GF-D8 (cell line): ENCODE data around the gene SCAANT1.

Experiments
- DNase-seq: peaks from one replicate; lab custom pipeline; 2025; lab: John Stamatoyannopoulos, UW

SCAANT1 gene

DNA sequence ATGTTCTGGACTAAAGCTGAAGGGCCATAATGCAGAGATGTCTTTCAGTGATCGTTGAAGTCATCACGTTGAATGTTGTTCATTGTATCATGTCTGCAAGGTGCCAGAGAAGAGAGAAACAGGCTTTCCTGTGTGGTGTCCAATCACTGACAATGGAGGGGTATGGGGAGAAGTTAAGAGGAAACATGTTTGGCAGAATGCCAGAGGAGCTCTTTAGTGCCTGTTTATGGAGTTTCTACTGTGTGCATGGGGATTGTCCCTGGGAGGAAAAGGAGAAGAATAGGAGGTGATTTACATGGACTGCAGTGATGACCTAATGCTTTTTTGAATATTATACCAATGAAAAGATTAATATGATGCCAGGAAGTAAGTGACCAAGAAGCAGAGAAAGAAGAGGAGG, 11.7 kb downstream of the SCAANT1 start:
- no peak for DNase-seq

DNA sequence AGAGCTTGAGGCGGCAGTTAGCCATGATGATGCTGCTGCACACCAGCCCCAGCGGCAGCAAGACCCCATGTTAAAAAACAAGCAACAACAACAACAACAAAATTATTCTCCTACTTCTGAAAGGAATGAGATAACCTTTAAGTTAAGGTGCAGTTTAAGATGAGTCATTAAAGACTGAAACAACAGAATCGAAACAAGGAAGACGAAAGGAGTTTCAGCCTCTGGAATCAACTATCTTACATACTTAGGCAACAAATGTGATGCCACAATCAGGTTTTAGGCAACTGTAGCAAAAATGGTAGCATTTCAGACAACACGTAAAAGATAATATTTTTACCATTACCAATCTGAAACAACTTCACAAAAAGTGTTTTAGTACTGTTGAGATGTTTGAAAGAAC, 12.2 kb downstream of the SCAANT1 start:
- DNase-seq: no peak

GRCh38 chr3:63896332-63897030, 15.7 kb downstream of the SCAANT1 start:
- no peak for DNase-seq

DNA sequence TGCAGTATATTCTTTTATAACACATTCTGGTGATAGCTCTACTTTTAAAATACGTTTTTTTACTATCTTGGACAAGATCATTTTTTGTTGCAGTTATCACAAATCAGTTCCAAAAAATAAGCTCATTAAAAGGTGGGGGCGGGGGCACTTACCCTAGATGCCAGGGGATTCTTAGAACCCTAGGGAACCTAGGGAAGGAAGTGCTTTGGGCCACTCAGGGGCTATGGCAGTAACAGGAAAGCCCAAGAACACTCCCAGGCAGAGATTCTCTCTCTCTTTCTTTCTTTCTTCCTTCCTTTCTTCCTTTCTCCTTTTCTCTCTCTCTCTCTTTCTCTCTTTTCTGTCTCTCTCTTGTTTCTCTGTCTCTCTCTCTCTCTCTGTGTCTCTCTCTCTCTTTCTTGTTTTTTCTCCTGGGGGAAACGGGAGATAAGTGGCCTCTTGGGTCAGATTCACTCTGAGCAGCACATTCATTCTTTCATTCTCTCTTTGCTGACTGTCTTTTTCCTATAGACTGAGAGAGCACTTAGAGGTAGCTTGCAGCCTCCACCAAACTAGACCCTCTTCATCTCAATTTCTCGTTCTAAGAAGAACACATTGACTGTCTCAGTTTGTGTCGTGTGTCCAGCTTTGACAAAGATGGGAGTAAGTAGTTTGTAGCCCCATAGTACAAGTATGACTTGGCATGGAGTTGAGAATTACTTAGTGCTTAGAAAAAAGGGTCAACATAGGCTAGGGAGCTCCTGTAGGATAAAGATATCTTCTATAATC, 16.6 kb downstream of the SCAANT1 start:
- no peak for DNase-seq

- DNase-seq: no peak
These were observed 19.3 kb downstream of the SCAANT1 start for GRCh38 chr3:63892773-63893352.

DNA sequence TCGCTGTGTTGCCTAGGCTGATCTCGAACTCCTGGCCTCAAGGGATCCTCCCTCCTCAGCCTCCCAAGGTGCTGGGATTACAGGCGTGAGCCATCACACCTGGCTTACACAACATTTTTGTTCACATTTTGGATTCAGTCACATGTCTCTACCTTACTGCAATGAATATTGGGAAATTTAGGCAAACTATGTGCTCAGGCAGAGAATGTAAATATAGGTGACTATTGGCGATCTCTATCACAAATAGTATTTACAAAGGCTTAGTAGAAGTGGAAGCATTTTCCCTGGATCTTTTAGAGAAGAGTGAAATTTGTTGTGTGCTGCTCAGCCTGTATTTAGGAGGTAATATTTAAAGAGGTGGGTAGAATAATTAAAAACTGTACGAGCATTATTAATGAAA, 20.7 kb downstream of the SCAANT1 start:
- DNase-seq: no peak

- DNase-seq: no peak
These were observed 25.3 kb downstream of the SCAANT1 start for GRCh38 chr3:63886858-63887257.

DNA sequence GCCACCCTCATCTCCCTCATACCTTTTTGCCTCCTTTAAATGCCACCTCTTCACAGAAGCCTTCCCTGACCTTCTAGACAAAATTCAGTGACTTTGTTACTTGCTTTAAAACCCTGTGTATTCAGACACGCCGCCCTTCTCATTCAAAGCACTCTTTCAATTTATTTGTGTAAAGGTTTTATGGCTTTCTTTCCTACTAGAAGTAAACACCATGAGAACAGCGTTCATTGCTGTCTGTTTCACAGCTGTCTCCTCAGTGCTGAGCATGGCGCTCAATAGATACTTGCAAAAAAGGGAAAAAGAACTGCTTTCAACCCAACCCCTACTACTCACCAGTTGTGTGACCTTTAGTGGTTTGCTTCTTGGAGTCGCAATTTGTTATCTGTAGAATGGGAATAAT, 31.5 kb downstream of the SCAANT1 start:
- DNase-seq: no peak

GRCh38 chr3:63878394-63879060, 33.7 kb downstream of the SCAANT1 start:
- DNase-seq: no peak

DNA sequence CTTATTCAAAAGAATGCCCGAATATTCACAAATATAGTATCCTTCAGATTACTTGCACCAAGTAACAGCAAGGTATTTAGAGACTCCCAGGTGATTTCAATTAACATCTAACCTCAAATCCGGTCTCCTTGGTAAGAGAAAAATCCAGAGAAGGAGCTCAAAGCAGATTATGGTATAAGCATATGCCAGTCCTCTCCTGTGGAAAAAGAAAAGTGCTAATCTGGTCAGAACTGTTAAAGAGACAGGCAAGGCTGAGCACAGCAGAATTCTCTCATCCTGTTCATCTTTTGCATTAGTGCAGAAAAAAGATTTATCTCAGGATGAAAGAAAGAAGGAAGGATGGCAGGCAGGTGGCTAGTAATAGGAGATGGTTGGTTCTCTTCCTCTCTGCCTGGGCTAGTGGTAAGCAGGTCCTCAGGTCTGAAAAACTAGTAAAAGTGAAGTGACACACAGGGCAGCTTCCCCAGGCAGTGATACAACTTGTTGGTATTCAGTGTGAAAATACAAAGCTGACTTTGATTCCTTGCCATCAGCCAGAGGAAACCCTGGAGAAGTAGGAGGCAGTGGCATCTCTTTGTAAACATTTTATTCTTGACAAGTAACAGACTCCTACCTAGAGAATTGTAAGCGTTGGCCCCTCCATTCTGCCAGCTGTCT, 34.3 kb downstream of the SCAANT1 start:
- no peak for DNase-seq

- DNase-seq: no peak
These were observed 35.9 kb downstream of the SCAANT1 start for GRCh38 chr3:63876260-63876659.

GRCh38 chr3:63875510-63875909, 36.7 kb downstream of the SCAANT1 start:
- DNase-seq: no peak

- peak; percentile 5 for DNase-seq
These were observed 37.4 kb downstream of the SCAANT1 start for GRCh38 chr3:63874769-63875168.

GRCh38 chr3:63872135-63872924, 39.9 kb downstream of the SCAANT1 start:
- DNase-seq: no peak

DNA sequence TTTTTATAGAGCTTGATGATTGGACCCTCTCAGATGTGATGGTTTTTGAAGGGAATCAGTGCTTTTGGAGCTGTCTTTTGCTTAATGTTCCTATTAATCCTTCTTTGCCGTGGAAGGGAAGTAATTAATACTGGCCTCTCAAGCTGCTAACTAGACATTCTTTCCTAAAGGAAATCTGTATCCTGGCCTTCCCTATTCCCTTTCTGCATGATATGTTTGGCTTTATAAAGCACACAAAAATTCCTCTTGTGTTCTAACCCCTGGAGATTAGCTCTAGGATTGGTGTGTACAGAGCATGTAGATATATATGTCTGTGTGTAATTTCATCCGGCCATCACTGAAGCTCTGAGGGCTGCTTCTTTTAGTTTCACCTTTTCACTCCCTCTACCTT, 41.6 kb downstream of the SCAANT1 start:
- DNase-seq: no peak

GRCh38 chr3:63869940-63870614, 42.1 kb downstream of the SCAANT1 start:
- no peak for DNase-seq

DNA sequence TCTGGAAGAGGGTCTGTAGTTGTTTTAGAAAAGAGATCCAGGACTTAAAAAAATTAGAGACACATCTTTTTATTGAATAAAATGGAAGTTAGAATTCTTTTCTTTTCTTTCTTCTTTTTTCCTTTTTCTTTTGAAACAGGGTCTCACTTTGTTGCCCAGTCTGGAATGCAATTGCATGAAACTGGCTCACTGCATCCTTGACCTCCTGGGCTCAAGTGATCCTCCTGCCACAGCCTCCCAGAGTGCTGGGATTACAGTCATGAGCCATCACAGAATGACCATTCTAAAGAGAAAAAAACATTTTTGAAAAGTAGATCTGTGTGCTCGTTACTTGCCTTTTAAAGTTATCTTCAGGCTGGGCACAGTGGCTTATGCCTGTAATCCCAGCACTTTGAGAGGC, 45.0 kb downstream of the SCAANT1 start:
- no peak for DNase-seq

DNA sequence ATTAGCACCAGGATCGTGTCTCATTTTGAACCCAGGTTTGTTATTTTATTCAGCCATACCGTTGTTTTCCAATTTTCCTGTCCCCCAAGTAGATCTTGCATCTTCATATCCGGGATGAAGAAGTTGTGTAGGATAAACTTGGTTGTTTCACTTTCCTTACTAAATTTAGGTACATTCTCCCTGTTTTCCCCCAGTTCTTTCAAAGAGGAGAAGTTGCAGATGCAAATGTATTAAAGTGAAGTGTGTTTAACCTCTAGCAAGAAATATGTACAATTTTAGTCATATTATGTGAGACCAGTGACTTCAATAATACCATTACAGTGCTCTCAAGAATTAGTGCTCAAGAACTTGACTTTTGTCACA, 47.2 kb downstream of the SCAANT1 start:
- no peak for DNase-seq

GRCh38 chr3:63864008-63864964, 47.9 kb downstream of the SCAANT1 start:
- peak; percentile 22 for DNase-seq
